Gastroesophageal sphincter (tissue), 4 donors: Measurements from ENCODE around the gene TTC21A. TPM values are rescaled to one million over a fixed set of nuclear protein-coding genes. Genes with fewer than 3 reads are reported as not detected.

Experiments used
- ATAC-seq: fragments of 150-250 bp; one replicate; pipeline ENCODE4 v1.9.1; 2016; ENCODE audit warnings: mild to moderate bottlenecking, moderate library complexity
- H3K27ac ChIP-seq, 4 donors: fragments of 200-600 bp; sonication (generic) in 3 of 4; 1 replicate in 3 of 4; 2 replicates in 1 of 4; pipeline ENCODE4 v1.5.1; 2016 to 2019
- H3K27me3 ChIP-seq: fragments of 200-600 bp; sonication (generic); one replicate; pipeline ENCODE4 v1.5.1; 2019
- H3K36me3 ChIP-seq, 2 donors: fragments of 200-600 bp; sonication (generic); one replicate each; pipeline ENCODE4 v1.5.1; 2019; ENCODE audit warnings: control low read depth in 1 of 2
- H3K4me1 ChIP-seq, 3 donors: fragments of 200-600 bp; sonication (generic); 1 replicate in 2 of 3; 2 replicates in 1 of 3; pipeline ENCODE4 v1.5.1; 2016 to 2019; ENCODE audit warnings: control low read depth in 2 of 3
- H3K4me3 ChIP-seq, 2 donors: fragments of 200-600 bp; sonication (generic); one replicate each; pipeline ENCODE4 v1.5.1; 2019; ENCODE audit warnings: mild to moderate bottlenecking in 1 of 2, moderate library complexity in 1 of 2
- H3K9me3 ChIP-seq, 3 donors: fragments of 200-600 bp; sonication (generic); one replicate each; pipeline ENCODE4 v1.5.1; 2017 to 2019; ENCODE audit warnings: control low read depth in 2 of 3
- CTCF ChIP-seq, 4 experiments: fragments of 200-600 bp in 2 of 4; fragments of 450-650 bp in 2 of 4; sonication (generic) in 1 of 4; IDR thresholded peaks; one replicate each; pipeline ENCODE4 v1.5.1; 2017 to 2019; ENCODE audit warnings: antibody characterized with exemption in 4 of 4, mild to moderate bottlenecking in 2 of 4, moderate library complexity in 2 of 4
- EP300 ChIP-seq: sonication (generic); formaldehyde crosslinking; IDR thresholded peaks from one replicate; pipeline ENCODE4 v1.6.1; 2017; ENCODE audit warnings: antibody characterized with exemption, mild to moderate bottlenecking
- POLR2A ChIP-seq, 2 donors: fragments of 450-650 bp; IDR thresholded peaks; one replicate each; pipeline ENCODE4 v1.6.1; 2017; ENCODE audit warnings: antibody characterized with exemption in 2 of 2, mild to moderate bottlenecking in 2 of 2, moderate library complexity in 1 of 2
- POLR2AphosphoS5 ChIP-seq: sonication (generic); formaldehyde crosslinking; IDR thresholded peaks from one replicate; pipeline ENCODE4 v1.6.1; 2017; ENCODE audit warnings: antibody characterized with exemption
- WGBS, 2 donors: methylation state at CpG; one replicate each; pipeline ENCODE4 v1.1.5; 2018; ENCODE audit warnings: low coverage in 1 of 2; 5-methylcytosine and 5-hydroxymethylcytosine counted together
- total RNA-seq, 4 donors: library from RNA; depleted of rRNA; stranded (reverse); fragments of >200 nt; gene quantifications; one replicate each; pipeline ENCODE4 v1.1.0, GENCODE V29; 2016

Gene TTC21A
- total RNA-seq, 4 donors from 2014 or later = 0.54 to 8.5 (median 5.0) TPM

GRCh38 chr3:39080026-39080425 is 27.5 kb upstream of the TTC21A start:
- Histone ChIP-seq H3K9me3 (no peaks in the 10 kb centered on the region), H3K27me3 (no peaks in the 10 kb centered on the region), H3K27ac (no peak overlapping the region), H3K4me1 (no peaks in the 10 kb centered on the region), H3K4me3 (no peak overlapping the region), H3K36me3 (peaks cover 9 to 93% of the 10 kb centered on the region in 2 donors)
- no peak for ATAC-seq
- TF ChIP-seq EP300 (no peak), POLR2AphosphoS5 (no peak), CTCF (IDR thresholded peaks at IDR 0.05) (no peak), POLR2A (IDR thresholded peaks at IDR 0.05) (no peak)

DNA sequence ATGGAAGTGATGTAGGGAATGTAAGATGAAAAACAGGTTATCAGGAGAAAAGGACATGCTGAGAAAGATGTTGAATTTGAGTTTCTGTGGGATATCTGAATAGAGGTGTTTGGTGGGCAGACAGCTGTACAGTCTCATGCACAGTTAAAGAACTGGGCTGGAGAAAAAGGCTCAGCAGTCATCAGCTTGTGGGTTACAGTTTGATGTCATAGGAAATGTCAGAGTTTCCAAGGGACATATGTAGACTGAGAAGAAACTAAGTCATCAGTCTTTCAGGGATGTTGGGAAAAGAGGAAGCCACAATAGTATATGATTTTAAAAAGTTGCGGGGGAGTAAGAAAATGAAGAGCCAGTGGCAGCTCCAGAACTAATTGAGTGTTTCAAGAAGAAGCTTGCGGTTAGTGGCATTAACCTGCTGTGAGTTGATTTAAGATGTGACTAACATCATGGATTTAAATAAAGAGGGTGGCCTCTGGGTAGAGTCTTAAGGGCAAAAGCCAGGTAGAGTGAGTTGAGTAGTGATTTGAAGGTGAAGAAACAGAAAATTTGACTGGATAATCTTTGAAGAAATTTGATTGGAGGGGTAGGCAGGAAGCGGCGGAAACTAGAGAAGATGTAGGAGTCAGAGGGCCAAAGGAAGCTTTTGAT is 24.7 kb upstream of the TTC21A start:
- no peak for ATAC-seq
- H3K4me1 ChIP-seq = no peaks in the 10 kb centered on the region
- H3K27me3 ChIP-seq = no peaks in the 10 kb centered on the region
- WGBS, 2 donors = 93 to 97% methylated on average over 3 to 4 of the region's 4 CpGs
- no peak for TF ChIP-seq POLR2AphosphoS5
- TF ChIP-seq EP300 = no peak
- no peak for TF ChIP-seq POLR2A (IDR thresholded peaks at IDR 0.05)
- TF ChIP-seq CTCF (IDR thresholded peaks at IDR 0.05) = no peak
- no peak overlapping the region for H3K4me3 ChIP-seq
- H3K9me3 ChIP-seq = no peaks in the 10 kb centered on the region
- H3K27ac ChIP-seq = no peak overlapping the region
- H3K36me3 ChIP-seq = peaks cover 4 to 93% of the 10 kb centered on the region in 2 donors

GRCh38 chr3:39086144-39086543 is 21.3 kb upstream of the TTC21A start:
- TF ChIP-seq POLR2A (IDR thresholded peaks at IDR 0.05) (no peak), CTCF (IDR thresholded peaks at IDR 0.05) (no peak), POLR2AphosphoS5 (no peak)
- no peak for ATAC-seq
- Histone ChIP-seq H3K4me1 (no peaks in the 10 kb centered on the region), H3K9me3 (no peaks in the 10 kb centered on the region), H3K27me3 (no peaks in the 10 kb centered on the region), H3K27ac (no peak overlapping the region), H3K4me3 (no peak overlapping the region), H3K36me3 (peaks cover 4 to 95% of the 10 kb centered on the region in 2 donors)
- 77 to 83% methylated on average over 2 to 4 of the region's 4 CpGs for WGBS, 2 donors

- no peaks in the 10 kb centered on the region for H3K27me3 ChIP-seq
- H3K36me3 ChIP-seq = peaks cover 4 to 95% of the 10 kb centered on the region in 2 donors
- H3K4me1 ChIP-seq = no peaks in the 10 kb centered on the region
- TF ChIP-seq CTCF (IDR thresholded peaks at IDR 0.05) (no peak), EP300 (no peak), POLR2A (IDR thresholded peaks at IDR 0.05) (no peak), POLR2AphosphoS5 (no peak)
- H3K4me3 ChIP-seq = no peak overlapping the region
- ATAC-seq = no peak
- WGBS, 2 donors = 93 to 100% methylated on average over 2 of the region's 3 CpGs
- H3K9me3 ChIP-seq = no peaks in the 10 kb centered on the region
- no peak overlapping the region for H3K27ac ChIP-seq
These were observed 19.0 kb upstream of the TTC21A start for GRCh38 chr3:39088456-39088855.

DNA sequence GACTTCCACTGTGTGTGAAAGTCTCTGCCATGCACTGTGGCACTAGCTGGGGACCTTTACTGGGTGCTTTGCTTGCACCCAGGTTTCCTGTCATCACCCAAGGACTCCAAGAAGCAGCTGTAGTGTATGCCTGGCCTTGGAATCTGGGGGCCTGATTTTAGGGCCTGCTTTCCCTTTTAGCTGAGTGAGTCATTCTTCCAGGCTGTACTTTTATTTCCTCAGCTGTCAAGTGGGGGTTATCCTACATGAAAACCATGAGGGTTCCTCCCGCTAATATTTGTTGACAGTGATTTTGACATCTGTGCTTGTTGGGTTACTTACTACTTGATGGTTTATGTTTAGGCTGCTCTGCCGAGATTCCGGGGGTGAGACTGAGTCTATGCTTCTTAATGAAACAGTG is 18.6 kb upstream of the TTC21A start:
- no peak for ATAC-seq
- TF ChIP-seq CTCF (IDR thresholded peaks at IDR 0.05) = no peak
- TF ChIP-seq EP300 = no peak
- TF ChIP-seq POLR2AphosphoS5 = no peak
- TF ChIP-seq POLR2A (IDR thresholded peaks at IDR 0.05) = no peak
- no peaks in the 10 kb centered on the region for H3K4me1 ChIP-seq
- H3K36me3 ChIP-seq = peaks cover 4 to 96% of the 10 kb centered on the region in 2 donors
- 81 to 82% methylated on average over 3 of the region's 3 CpGs for WGBS, 2 donors
- H3K27me3 ChIP-seq = no peaks in the 10 kb centered on the region
- H3K4me3 ChIP-seq = no peak overlapping the region
- no peaks in the 10 kb centered on the region for H3K9me3 ChIP-seq
- no peak overlapping the region for H3K27ac ChIP-seq
